ENCODE measurements around the gene RAB27A. TPM values are rescaled to one million over a fixed set of nuclear protein-coding genes. Genes with fewer than 3 reads are reported as not detected.

RAB27A gene
- total and polyA plus RNA-seq, 9 of the 15 experiments (the other 6 are each of a cell fraction or from before 2014, with no cell fraction given) = 31.5 to 171 (median 80.4) TPM

DNA sequence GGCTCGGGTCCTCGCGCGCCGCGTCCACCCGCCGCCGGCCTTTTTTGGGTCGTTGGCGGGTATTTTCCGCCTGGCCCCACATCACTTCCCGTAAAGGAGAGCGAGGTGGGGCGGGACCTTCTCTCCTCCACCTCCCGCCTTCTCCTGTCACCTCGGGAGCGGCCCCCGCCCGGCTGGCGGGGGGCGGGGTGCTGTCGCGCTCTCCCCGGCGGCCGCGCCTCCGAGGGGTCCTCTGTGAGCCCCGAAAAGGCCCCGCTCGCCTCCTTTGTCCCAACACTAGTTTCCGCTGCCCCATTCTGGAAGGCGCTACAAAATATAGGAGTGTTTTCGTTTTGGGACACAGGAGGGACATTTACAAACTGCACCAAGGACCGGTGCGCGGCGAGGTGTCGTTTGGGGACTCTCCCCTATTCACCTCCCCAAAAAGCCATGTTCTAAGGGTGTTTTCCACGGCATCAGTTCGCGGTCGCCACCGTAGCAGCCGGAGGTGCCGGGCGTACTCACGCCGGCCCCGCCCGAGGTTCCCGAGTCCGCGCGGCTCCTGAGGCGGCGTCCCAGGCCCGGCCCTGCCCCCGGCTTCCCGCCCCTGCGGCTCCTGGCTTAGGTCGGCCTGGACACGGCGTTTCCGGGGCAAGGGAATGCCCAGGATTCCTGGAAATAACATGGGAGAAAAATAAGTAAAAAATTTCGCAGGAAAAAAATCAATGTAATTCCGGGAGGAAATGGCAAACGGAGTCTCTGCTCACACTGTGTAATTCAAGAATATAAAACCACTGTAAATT is at the start of gene RAB27A (continued):
- TF ChIP-seq FOXK1 (CRISPR knock-in tag; IDR thresholded peaks at IDR 0.05; ENCODE audit: borderline replicate concordance) (no peak), ZNF23 (CRISPR knock-in tag; IDR thresholded peaks at IDR 0.05) (no peak), ADNP (tag; IDR thresholded peaks at IDR 0.05) (no peak), ZNF224 (CRISPR knock-in tag; IDR thresholded peaks at IDR 0.05) (no peak), EP400 (IDR thresholded peaks at IDR 0.05) (peak; percentile 61), CSDE1 (IDR thresholded peaks at IDR 0.05) (no peak), CBFA2T3 (IDR thresholded peaks at IDR 0.05) (no peak), YY1 (IDR thresholded peaks at IDR 0.05; ENCODE audit: borderline replicate concordance in 1 of 3, control insufficient read depth in 1 of 3, extremely low read depth in 1 of 3, insufficient read depth in 3 of 3, insufficient read length in 1 of 3, insufficient replicate concordance in 2 of 3, low read depth in 1 of 3, low read length in 2 of 3) (peak in 1 of 3 experiments; percentile 20), ZNF274 (IDR thresholded peaks at IDR 0.05; ENCODE audit: borderline replicate concordance, low read depth, low read length) (no peak), TGIF2 (CRISPR knock-in tag; IDR thresholded peaks at IDR 0.05) (no peak), WHSC1 (IDR thresholded peaks at IDR 0.05; ENCODE audit: low read length) (no peak)
- TF ChIP-seq, protein P1, sequence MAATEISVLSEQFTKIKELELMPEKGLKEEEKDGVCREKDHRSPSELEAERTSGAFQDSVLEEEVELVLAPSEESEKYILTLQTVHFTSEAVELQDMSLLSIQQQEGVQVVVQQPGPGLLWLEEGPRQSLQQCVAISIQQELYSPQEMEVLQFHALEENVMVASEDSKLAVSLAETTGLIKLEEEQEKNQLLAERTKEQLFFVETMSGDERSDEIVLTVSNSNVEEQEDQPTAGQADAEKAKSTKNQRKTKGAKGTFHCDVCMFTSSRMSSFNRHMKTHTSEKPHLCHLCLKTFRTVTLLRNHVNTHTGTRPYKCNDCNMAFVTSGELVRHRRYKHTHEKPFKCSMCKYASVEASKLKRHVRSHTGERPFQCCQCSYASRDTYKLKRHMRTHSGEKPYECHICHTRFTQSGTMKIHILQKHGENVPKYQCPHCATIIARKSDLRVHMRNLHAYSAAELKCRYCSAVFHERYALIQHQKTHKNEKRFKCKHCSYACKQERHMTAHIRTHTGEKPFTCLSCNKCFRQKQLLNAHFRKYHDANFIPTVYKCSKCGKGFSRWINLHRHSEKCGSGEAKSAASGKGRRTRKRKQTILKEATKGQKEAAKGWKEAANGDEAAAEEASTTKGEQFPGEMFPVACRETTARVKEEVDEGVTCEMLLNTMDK (IDR thresholded peaks at IDR 0.05; ENCODE audit: borderline replicate concordance, insufficient read depth, low read depth, low read length, poor library complexity, severe bottlenecking) = peak; percentile 55
- TF ChIP-seq, protein P2, sequence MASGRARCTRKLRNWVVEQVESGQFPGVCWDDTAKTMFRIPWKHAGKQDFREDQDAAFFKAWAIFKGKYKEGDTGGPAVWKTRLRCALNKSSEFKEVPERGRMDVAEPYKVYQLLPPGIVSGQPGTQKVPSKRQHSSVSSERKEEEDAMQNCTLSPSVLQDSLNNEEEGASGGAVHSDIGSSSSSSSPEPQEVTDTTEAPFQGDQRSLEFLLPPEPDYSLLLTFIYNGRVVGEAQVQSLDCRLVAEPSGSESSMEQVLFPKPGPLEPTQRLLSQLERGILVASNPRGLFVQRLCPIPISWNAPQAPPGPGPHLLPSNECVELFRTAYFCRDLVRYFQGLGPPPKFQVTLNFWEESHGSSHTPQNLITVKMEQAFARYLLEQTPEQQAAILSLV (tag; IDR thresholded peaks at IDR 0.05) = no peak
- TF ChIP-seq, protein P3, sequence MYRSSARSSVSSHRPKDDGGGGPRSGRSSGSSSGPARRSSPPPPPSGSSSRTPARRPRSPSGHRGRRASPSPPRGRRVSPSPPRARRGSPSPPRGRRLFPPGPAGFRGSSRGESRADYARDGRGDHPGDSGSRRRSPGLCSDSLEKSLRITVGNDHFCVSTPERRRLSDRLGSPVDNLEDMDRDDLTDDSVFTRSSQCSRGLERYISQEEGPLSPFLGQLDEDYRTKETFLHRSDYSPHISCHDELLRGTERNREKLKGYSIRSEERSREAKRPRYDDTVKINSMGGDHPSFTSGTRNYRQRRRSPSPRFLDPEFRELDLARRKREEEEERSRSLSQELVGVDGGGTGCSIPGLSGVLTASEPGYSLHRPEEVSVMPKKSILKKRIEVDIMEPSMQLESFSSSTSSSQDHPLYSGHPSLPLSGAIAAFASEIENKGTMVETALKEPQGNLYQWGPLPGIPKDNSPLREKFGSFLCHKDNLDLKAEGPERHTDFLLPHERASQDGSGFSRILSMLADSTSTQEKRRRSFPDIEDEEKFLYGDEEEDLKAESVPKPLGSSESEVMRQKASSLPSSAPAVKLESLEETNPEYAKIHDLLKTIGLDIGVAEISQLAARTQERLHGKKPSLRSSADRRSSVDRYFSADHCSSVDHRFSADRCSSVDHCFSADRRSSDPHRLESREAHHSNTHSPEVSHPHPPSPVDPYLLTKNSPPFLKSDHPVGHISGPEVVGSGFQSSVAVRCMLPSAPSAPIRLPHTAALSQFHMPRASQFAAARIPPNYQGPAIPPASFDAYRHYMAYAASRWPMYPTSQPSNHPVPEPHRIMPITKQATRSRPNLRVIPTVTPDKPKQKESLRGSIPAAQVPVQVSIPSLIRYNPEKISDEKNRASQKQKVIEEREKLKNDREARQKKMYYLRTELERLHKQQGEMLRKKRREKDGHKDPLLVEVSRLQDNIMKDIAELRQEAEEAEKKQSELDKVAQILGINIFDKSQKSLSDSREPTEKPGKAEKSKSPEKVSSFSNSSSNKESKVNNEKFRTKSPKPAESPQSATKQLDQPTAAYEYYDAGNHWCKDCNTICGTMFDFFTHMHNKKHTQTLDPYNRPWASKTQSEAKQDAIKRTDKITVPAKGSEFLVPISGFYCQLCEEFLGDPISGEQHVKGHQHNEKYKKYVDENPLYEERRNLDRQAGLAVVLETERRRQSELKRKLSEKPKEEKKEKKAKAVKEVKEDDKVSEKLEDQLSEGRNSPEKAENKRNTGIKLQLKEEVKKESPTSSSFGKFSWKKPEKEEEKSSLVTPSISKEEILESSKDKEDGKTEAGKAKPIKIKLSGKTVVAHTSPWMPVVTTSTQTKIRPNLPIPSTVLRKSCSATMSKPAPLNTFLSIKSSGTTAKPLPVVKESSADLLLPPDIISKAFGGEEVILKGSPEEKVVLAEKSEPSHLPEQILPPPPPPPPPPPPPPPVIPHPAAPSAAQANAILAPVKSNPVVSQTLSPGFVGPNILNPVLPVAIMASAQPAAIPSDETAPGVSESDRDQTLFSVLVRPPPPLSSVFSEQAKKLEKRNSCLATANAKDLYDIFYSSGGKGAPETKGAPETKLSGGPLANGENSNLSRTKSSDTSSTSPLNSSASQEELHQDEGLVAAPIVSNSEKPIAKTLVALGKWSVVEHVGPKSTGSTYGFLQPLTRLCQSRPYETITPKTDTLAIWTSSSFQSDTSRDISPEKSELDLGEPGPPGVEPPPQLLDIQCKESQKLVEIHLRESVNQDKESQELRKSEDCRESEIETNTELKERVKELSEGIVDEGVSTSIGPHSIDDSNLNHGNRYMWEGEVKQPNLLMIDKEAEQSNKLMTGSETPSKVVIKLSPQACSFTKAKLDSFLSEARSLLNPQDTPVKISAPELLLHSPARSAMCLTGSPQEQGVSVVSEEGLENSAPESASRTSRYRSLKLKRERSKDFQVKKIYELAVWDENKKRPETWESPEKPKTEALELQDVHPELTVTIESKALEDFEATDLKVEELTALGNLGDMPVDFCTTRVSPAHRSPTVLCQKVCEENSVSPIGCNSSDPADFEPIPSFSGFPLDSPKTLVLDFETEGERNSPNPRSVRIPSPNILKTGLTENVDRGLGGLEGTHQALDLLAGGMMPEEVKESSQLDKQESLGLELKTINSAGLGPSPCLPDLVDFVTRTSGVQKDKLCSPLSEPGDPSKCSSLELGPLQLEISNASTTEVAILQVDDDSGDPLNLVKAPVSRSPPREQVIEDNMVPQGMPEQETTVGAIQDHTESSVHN (IDR thresholded peaks at IDR 0.05; ENCODE audit: borderline replicate concordance in 1 of 2, low read depth in 1 of 2) = no peak
